VCaP (cell line): ENCODE data around the gene SAMD10.
A peak's percentile ranks its signal among the peaks of the same experiment; 100 is the strongest.
"Not testable (repeated sequence)": the region's sequence is repeated elsewhere in the genome, so short reads cannot be mapped to it uniquely, and the experiment has no call there.

Experiments used
- H3K27ac ChIP-seq: fragments of 450-650 bp; 2 replicates; pipeline ENCODE4 v1.5.1; 2017
- CTCF ChIP-seq: fragments of 450-650 bp; conservative IDR thresholded peaks from 2 replicates; pipeline ENCODE4 v1.5.1; 2017; ENCODE audit warnings: mild to moderate bottlenecking, moderate library complexity

The SAMD10 gene

GRCh38 chr20:64022671-64023360, 43.4 kb upstream of the SAMD10 start:
- peak overlapping the region; percentile 54 for H3K27ac ChIP-seq
- TF ChIP-seq CTCF, result no peak

GRCh38 chr20:64021124-64021975, 41.9 kb upstream of the SAMD10 start:
- no peak overlapping the region for H3K27ac ChIP-seq
- no peak for TF ChIP-seq CTCF

DNA sequence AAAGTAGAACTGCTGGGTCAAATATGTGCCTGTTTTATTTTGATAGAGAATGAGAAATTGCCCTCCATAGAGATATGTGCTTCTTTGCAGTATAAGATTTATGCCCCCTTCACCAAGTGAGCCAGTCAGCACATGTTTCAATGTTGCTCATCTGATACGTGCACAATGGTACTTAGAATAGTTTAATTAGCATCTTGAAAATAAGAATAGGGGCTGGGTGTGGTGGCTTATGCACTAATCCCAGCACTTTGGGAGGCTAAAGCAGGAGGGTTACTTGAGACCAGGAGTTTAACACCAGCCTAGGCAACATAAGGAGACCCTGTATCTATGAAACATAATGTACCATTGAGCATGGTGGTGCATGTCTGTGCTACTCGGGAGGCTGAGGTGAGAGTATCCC, 36.2 kb upstream of the SAMD10 start:
- TF ChIP-seq CTCF, result no peak
- no peak overlapping the region for H3K27ac ChIP-seq

GRCh38 chr20:64012385-64013154, 33.1 kb upstream of the SAMD10 start:
- H3K27ac ChIP-seq, result not testable (repeated sequence)

- TF ChIP-seq CTCF, result no peak
- H3K27ac ChIP-seq, result no peak overlapping the region
Measured at GRCh38 chr20:64011366-64011779, 31.9 kb upstream of the SAMD10 start.

- TF ChIP-seq CTCF, result no peak
- H3K27ac ChIP-seq, result no peak overlapping the region
Measured at GRCh38 chr20:64010711-64011237, 31.3 kb upstream of the SAMD10 start.

GRCh38 chr20:64009811-64010387, 30.5 kb upstream of the SAMD10 start:
- H3K27ac ChIP-seq, result no peak overlapping the region
- TF ChIP-seq CTCF, result no peak
